Heart right ventricle (tissue), 16 donors: ENCODE measurements around the gene CREB5. TPM values are rescaled to one million over a fixed set of nuclear protein-coding genes. Genes with fewer than 3 reads are reported as not detected.

ENCODE experiments used
- ATAC-seq, 8 donors: fragments of 200-7000 bp; cut with Tn5 transposase; one replicate each; pipeline ENCODE4 v1.9.1; 2020; ENCODE audit warnings: mild to moderate bottlenecking in 8 of 8, moderate library complexity in 8 of 8, moderate number of reproducible peaks in 1 of 8
- DNase-seq, 2 donors: peaks; one replicate each; pipeline ENCODE4 v3.0.0-alpha.2; 2020
- H3K27ac ChIP-seq, 10 donors: fragments of 200-600 bp; sonication (generic) in 2 of 10; one replicate each; pipeline versions ENCODE4 v1.5.0 to v1.8.0; 2020 to 2022; ENCODE audit warnings: mild to moderate bottlenecking in 3 of 10
- H3K27me3 ChIP-seq, 7 donors: fragments of 200-600 bp; one replicate each; pipeline ENCODE4 v1.8.0; 2021 to 2022; ENCODE audit warnings: mild to moderate bottlenecking in 2 of 7
- H3K36me3 ChIP-seq, 9 donors: fragments of 200-600 bp; sonication (generic) in 1 of 9; one replicate each; pipeline versions ENCODE4 v1.5.0 to v1.8.0; 2020 to 2022; ENCODE audit warnings: mild to moderate bottlenecking in 2 of 9
- H3K4me1 ChIP-seq, 9 donors: fragments of 200-600 bp; sonication (generic) in 1 of 9; one replicate each; pipeline versions ENCODE4 v1.5.0 to v1.8.0; 2020 to 2022; ENCODE audit warnings: mild to moderate bottlenecking in 4 of 9
- H3K4me3 ChIP-seq, 10 donors: fragments of 200-600 bp; sonication (generic) in 2 of 10; one replicate each; pipeline versions ENCODE4 v1.5.0 to v1.8.0; 2020 to 2022; ENCODE audit warnings: mild to moderate bottlenecking in 7 of 10, moderate library complexity in 2 of 10
- H3K9me3 ChIP-seq, 11 donors: fragments of 200-600 bp in 10 of 11; sonication (generic) in 2 of 11; one replicate each; pipeline versions ENCODE4 v1.5.0 to v1.8.0; 2013 to 2022; ENCODE audit warnings: mild to moderate bottlenecking in 2 of 11, control low read depth in 1 of 11, moderate library complexity in 1 of 11
- CTCF ChIP-seq, 9 donors: fragments of 200-600 bp; sonication (generic) in 2 of 9; IDR thresholded peaks; one replicate each; pipeline versions ENCODE4 v1.5.0 to v1.8.0; 2021 to 2022; ENCODE audit warnings: antibody characterized with exemption in 9 of 9, mild to moderate bottlenecking in 5 of 9, moderate library complexity in 1 of 9
- WGBS, 2 donors: extraction: QIAGEN DNeasy Blood & Tissue Kit; methylation state at CpG; one replicate each; pipeline ENCODE4 v1.1.7; 2013; ENCODE audit warnings: inconsistent platforms in 1 of 2; 5-methylcytosine and 5-hydroxymethylcytosine counted together
- intact Hi-C, 10 donors: fragments of 100-400 bp; cut with DNase I; formaldehyde crosslinking; loops; one replicate each; pipeline versions ENCODE4 v1.11.1 to v1.14.2; 2022
- polyA plus RNA-seq, 2 donors: library from polyadenylated mRNA; stranded (reverse); fragments of 200-250 nt; gene quantifications; one replicate each; pipeline ENCODE4 v1.2.3, GENCODE V29; 2013
- total RNA-seq, 10 donors: library from RNA; stranded (reverse); fragmentation: NEBNext Ultra II Directional in 3 of 10; extraction: Animal tissue kit (Norgen Biotek cat#: 25700) in 3 of 10; gene quantifications; one replicate each; pipeline versions ENCODE4 v1.2.1 to v1.2.4, GENCODE V29; 2021 to 2023
- donor health status: Arrhythmogenic right ventricular cardiomyopathy.
- donor health status: ischemic (EF 13 %, LVEDD 7.1; RV severe dilation, severe dysfunction).
- donor health status: healthy with polysubstance abuse.
- donor health status: DM: no; HTN: yes; CAD: no.
- donor health status: DM: no; HTN: no; CAD: no.
- donor health status: ischemic (EF 25% LVEDD 6.9; RV normal size, moderate dysfunction).
- donor health status: ischemic (EF 25% LVEDD 5.7; RV mildly dilated, moderate dysfunction).
- donor health status: healthy.
- donor health status: DM: yes; HTN: yes; CAD: no.
- donor health status: Ischemic cardiomyopathy.
- donor health status: ischemic (EF 35%, LVEDD 5.7; RV mildly dilated, moderate dysfunction).
- donor health status: nonischemic (EF 11% LVEDD 7.7; RV severe dilation, severe dysfunction).
- donor health status: DM: yes; HTN: yes; CAD: no.
- donor health status: PGD.
- donor health status: ischemic (EF 29% LVEDD 5.4; RV normal size, mild dysfunction).
- donor health status: nonischemic (EF 23%, LVEDD 6.1; RV moderate dilation, normal function).

The CREB5 gene
- total and polyA plus RNA-seq, 12 donors: 4.7 to 170 (median 19.0) TPM

- peak overlapping the region in 7 of 10 donors; percentile 18 to 64 (median 46) for H3K27ac ChIP-seq
- 56 to 64% methylated on average over 8 of the region's 8 CpGs for WGBS, 2 donors
These were observed 61.4 kb downstream of the CREB5 start for GRCh38 chr7:28473571-28474281.

GRCh38 chr7:28474282-28474638 lies 61.9 kb downstream of the CREB5 start:
- Histone ChIP-seq H3K4me3 (no peak overlapping the region), H3K27ac (peak overlapping the region in 6 of 10 donors; percentile 34 to 64 (median 48)), H3K4me1 (peaks cover 0 to 23% (median 6%) of the 10 kb centered on the region in 9 donors), H3K27me3 (no peaks in the 10 kb centered on the region), H3K36me3 (no peaks in the 10 kb centered on the region), H3K9me3 (no peaks in the 10 kb centered on the region)
- 77% methylated on average over 8 of the region's 8 CpGs for WGBS, 2 donors
- ATAC-seq (peak in 7 of 8 donors; percentile 27 to 55 (median 49)), DNase-seq (no peak)
- intact Hi-C loops: no loop called here
- no peak for TF ChIP-seq CTCF (IDR thresholded peaks at IDR 0.05)

More at GRCh38 chr7:28473571-28474281, 61.4 kb downstream of the CREB5 start:
- H3K9me3 ChIP-seq: no peaks in the 10 kb centered on the region
- H3K27me3 ChIP-seq: no peaks in the 10 kb centered on the region
- H3K36me3 ChIP-seq: no peaks in the 10 kb centered on the region
- TF ChIP-seq CTCF (IDR thresholded peaks at IDR 0.05): no peak
- peak in 1 of 2 donors; percentile 38 for DNase-seq
- no peak overlapping the region for H3K4me3 ChIP-seq
- H3K4me1 ChIP-seq: peaks cover 0 to 17% (median 2%) of the 10 kb centered on the region in 9 donors
- ATAC-seq: peak; percentile 60 to 82 (median 79)
- intact Hi-C loops: no loop called here

GRCh38 chr7:28474640-28475039 lies 62.3 kb downstream of the CREB5 start:
- peak overlapping the region in 6 of 10 donors; percentile 34 to 64 (median 48) for H3K27ac ChIP-seq
- no peak for TF ChIP-seq CTCF (IDR thresholded peaks at IDR 0.05)
- ATAC-seq (peak in 1 of 8 donors; percentile 8), DNase-seq (no peak)
- no peaks in the 10 kb centered on the region for H3K9me3 ChIP-seq
- no peaks in the 10 kb centered on the region for H3K36me3 ChIP-seq
- H3K27me3 ChIP-seq: no peaks in the 10 kb centered on the region
- intact Hi-C loops: loop anchor here in 1 of 10 donors (5.0 kb wide), 1 partner anchor 177 kb away; no protein-coding TSS in a partner anchor
- peaks cover 0 to 27% (median 10%) of the 10 kb centered on the region in 9 donors for H3K4me1 ChIP-seq
- no peak overlapping the region for H3K4me3 ChIP-seq
- 73 to 83% methylated on average over 4 of the region's 4 CpGs for WGBS, 2 donors

GRCh38 chr7:28477041-28477442 lies 64.7 kb downstream of the CREB5 start:
- Histone ChIP-seq H3K27me3 (no peaks in the 10 kb centered on the region), H3K4me3 (no peak overlapping the region), H3K27ac (no peak overlapping the region), H3K9me3 (no peaks in the 10 kb centered on the region), H3K4me1 (peaks cover 0 to 43% (median 20%) of the 10 kb centered on the region in 9 donors), H3K36me3 (no peaks in the 10 kb centered on the region)
- intact Hi-C loops: loop anchor here in 1 of 10 donors (5.0 kb wide), 1 partner anchor 180 kb away; no protein-coding TSS in a partner anchor
- TF ChIP-seq CTCF (IDR thresholded peaks at IDR 0.05): no peak
- 87 to 90% methylated on average over 3 of the region's 3 CpGs for WGBS, 2 donors
- DNase-seq (no peak), ATAC-seq (no peak)
